GM21515 (cell line): ENCODE results near the gene EFEMP2.
A peak's percentile ranks its signal among the peaks of the same experiment; 100 is the strongest.

Experiments used
- ATAC-seq: cut with Tn5 transposase; IDR thresholded peaks from one replicate; pipeline ENCODE4 v1.9.1; 2021; ENCODE audit not compliant: unreplicated experiment

EFEMP2 gene

GRCh38 chr11:65872586-65873317 is at the start of gene EFEMP2:
TSS of gene EFEMP2 (minus strand) at chr11:65872800. CDS start at chr11:65872354, 446 bp downstream.
- no peak for ATAC-seq

GRCh38 chr11:65921876-65922275 is 49.3 kb upstream of the EFEMP2 start:
- no peak for ATAC-seq

DNA sequence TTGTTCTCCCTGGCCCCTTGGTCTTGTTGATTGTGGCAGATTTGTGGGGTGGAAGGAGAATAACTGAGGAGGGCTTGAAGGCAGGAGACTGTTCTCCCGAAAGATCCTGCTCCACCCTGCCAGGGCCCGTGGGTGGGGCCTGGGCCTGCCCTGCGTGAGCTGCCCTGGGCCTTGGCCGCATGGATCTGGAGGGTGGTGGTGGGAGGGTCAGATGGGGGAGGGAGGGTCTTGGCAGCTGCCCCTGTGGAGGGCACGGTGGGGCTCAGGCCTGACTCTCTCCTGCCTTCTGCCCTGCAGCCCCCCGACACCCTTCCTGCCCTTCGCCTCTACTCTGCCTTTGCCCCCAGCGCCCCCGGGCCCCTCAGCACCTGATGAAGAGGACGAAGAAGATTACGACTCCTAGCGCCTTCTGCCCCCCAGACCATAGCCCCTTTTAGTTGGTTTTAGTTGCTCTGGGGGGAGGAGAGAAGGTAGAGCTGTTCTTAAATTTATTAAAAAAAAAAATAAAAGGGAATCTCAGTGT is 48.5 kb upstream of the EFEMP2 start:
- ATAC-seq: no peak

GRCh38 chr11:65920372-65920802 is 47.8 kb upstream of the EFEMP2 start:
- no peak for ATAC-seq

DNA sequence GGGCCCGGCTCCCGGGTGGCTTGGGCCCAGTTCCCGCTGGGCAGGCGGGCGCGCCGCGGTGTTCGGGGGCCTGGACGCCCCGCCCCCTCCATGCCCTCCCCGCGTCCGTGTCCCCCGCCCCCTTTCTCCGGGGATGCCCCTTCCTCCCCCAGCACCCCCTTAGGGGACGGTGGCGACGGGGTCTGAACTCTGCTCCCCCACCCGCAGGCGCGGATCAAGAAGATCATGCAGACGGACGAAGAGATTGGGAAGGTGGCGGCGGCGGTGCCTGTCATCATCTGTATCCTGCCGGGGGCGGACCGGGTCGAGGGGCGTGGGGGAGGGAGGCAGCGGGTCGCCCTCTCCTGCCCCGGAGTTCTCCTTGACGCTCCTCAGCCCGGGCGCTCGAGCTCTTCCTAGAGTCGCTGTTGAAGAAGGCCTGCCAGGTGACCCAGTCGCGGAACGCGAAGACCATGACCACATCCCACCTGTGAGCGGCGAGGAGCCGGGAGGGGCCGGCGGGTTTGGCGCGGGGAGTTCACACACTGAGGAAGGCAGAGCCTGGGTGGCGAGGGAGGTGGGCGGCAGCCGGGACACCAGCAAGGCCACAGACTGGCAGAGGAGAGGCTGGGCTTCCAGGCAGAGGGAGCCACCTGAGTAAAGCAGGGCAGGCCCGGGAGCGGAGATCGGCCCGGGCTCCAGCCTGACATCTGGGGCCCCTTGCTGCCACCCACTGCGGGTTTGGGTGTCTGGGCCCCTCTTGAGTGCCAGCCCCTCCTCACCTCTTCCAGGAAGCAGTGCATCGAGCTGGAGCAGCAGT is 47.2 kb upstream of the EFEMP2 start:
- ATAC-seq: peak; percentile 37

DNA sequence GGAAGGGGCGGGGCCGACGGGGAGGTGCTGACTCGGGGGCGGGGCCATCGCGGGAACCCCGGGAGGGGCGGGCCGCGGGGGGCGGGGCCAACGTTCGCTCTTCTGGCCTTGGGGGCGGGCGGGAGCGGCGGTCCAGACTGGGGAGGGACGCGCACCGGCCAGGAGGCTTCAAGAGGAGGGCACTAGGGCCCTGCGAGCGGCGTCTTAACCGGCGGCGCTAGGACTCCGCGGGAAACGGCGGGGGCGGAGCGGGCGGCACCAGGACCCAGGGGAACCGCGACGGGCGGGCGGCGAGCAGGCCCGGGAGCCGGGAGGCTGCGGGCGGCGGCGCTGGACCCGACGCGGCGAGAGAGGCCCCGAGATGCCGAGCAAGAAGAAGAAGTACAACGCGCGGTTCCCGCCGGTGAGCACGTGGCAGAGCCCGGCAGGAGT is 46.6 kb upstream of the EFEMP2 start, which contains the start of gene DRAP1:
DRAP1 (plus strand) TSS at position 286 of the 432 bp plus-strand sequence; CDS start at position 362, 76 bp downstream.
- peak; percentile 79 for ATAC-seq

GRCh38 chr11:65918211-65919140 is 45.9 kb upstream of the EFEMP2 start, which contains the start of gene C11orf68:
TSS of gene C11orf68 (minus strand) at chr11:65919062. CDS start at chr11:65919031, 31 bp downstream.
- ATAC-seq: peak; percentile 45

DNA sequence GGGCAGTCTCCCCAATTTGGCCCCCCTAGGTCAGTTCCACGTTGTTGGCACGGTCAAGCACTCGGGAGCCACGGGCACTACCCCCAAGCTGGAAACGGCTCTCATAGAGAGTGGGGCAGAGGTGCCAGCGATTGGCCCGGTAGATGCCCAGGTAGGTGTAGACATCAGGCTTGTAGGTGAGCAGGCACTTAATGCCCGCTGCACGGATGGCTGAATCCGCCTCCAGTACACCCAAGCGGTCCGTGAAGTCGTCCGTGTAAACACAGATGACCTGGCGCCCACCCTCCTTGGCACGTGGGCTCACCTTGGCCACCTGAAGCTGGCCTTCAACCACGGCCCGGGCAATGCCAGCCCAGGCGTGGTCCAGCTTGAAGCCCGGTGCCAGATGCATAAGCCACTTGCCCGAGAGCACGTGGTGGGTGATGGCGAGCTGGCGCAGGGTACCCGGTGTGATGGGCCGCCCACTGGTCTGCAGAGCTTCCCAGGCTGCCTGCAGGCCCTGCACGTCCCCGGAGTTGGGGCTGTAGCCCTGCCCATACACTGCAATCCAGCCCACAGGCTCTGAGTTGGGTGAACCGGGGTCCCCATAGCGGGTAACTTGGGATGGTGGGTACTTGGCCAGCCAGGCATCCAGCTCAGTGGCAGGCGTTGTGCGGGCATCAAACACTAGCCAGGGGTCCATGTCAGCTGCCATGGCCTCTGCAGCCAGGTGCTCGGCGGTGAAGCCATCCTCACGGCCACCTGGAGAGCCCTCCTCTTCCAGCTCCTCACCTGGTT is 45.0 kb upstream of the EFEMP2 start:
- no peak for ATAC-seq

DNA sequence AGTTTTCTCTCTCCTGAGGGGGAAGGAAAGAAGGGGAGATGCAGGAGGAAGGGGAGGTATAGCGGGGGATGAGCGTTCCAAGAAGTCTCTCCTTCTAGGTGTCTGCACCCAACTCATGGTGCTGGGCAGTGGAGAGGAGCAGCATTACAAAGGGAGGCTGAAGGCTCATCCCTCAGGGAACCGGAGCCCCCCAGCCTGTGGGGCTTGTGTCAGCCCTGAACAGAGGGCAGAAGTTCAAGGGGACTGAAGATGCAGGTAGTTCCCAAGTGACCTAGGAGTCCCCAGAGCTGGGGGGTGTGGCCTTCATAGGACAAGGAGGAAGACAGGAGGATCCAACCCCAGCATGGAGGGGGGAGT is 44.5 kb upstream of the EFEMP2 start:
- no peak for ATAC-seq

DNA sequence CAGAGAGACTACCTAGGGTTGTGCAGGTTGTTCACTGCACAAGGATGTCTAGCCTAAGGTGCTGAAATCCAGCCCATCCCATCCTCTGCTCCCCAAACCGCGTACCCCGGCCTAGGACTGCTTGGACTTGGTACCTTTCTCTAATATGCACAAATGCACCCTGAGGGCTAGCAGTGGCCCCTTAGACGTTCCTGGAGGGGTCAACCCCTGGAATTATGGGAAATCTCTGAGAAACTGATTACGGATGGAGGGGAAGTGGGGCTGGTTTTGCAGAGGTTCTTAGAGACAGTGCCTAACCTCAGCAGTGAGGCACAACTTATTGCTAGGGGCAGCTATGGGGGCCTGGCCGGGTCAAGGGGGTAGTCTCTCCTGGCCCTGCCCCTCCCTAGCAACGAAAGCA is 43.8 kb upstream of the EFEMP2 start:
- no peak for ATAC-seq

- no peak for ATAC-seq
Observed at GRCh38 chr11:65915821-65916251, 43.2 kb upstream of the EFEMP2 start.

GRCh38 chr11:65915101-65915820 is 42.7 kb upstream of the EFEMP2 start:
- no peak for ATAC-seq

- no peak for ATAC-seq
Observed at GRCh38 chr11:65912845-65913244, 40.2 kb upstream of the EFEMP2 start.

GRCh38 chr11:65911682-65912568 is 39.3 kb upstream of the EFEMP2 start:
- ATAC-seq: no peak

- no peak for ATAC-seq
Observed at GRCh38 chr11:65907878-65908277, 35.3 kb upstream of the EFEMP2 start.

GRCh38 chr11:65906602-65907001 is 34.0 kb upstream of the EFEMP2 start:
- ATAC-seq: no peak

DNA sequence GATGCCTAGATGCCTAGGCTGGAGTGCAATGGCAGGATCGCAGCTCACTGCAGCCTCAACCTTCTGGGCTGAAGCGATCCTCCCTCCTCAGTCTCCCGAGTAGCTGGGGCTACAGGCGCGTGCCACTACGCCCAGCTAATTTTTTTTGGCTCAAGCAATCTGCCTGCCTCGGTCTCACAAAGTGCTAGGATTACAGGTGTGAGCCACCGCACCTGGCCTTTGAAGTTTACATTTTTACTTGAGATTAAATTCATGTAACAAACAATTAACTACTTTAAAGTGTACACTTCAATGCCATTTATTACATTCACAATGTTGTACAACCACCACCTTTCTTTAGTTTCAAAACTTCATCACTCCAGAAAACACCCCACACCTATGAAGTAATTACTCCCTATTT is 31.1 kb upstream of the EFEMP2 start:
- no peak for ATAC-seq

- no peak for ATAC-seq
Observed at GRCh38 chr11:65903068-65903481, 30.5 kb upstream of the EFEMP2 start.
